Lower lobe of right lung (tissue), 2 donors: ENCODE results near the gene INHA. TPM values are rescaled to one million over a fixed set of nuclear protein-coding genes. Genes with fewer than 3 reads are reported as not detected.

Source experiments
- ATAC-seq, 2 donors: fragments of 200-7000 bp; cut with Tn5 transposase; one replicate each; pipeline ENCODE4 v1.9.1; 2020 to 2022; ENCODE audit warnings: mild to moderate bottlenecking in 2 of 2, moderate library complexity in 2 of 2
- DNase-seq: peaks from one replicate; pipeline ENCODE4 v3.0.0-alpha.2; 2020
- H3K27ac ChIP-seq: fragments of 200-600 bp; one replicate; pipeline ENCODE4 v1.8.0; 2022
- H3K27me3 ChIP-seq: fragments of 200-600 bp; one replicate; pipeline ENCODE4 v1.8.0; 2022; ENCODE audit warnings: low read depth
- H3K36me3 ChIP-seq: fragments of 200-600 bp; one replicate; pipeline ENCODE4 v1.8.0; 2022; ENCODE audit warnings: mild to moderate bottlenecking
- H3K4me1 ChIP-seq: fragments of 200-600 bp; one replicate; pipeline ENCODE4 v1.8.0; 2022
- H3K4me3 ChIP-seq: fragments of 200-600 bp; one replicate; pipeline ENCODE4 v1.8.0; 2022; ENCODE audit warnings: mild to moderate bottlenecking
- H3K9me3 ChIP-seq: fragments of 200-600 bp; one replicate; pipeline ENCODE4 v1.8.0; 2022
- intact Hi-C: fragments of 100-400 bp; cut with DNase I; formaldehyde crosslinking; loops from one replicate; pipeline ENCODE4 v1.11.0; 2022
- total RNA-seq: library from RNA; stranded (reverse); fragmentation: NEBNext Ultra II Directional; extraction: Animal tissue kit (Norgen Biotek cat#: 25700); gene quantifications from one replicate; pipeline ENCODE4 v1.2.1, GENCODE V29; 2021
- TF ChIP-seq, protein P1 (sequence below): fragments of 200-600 bp; IDR thresholded peaks from one replicate; pipeline ENCODE4 v1.8.0; 2022; ENCODE audit warnings: antibody characterized with exemption, mild to moderate bottlenecking
- donor health status: DM: no; HTN: yes; CAD: no; lungs with severe emphysema.

The INHA gene
- total RNA-seq, 1 donor from 2014 or later = not detected

DNA sequence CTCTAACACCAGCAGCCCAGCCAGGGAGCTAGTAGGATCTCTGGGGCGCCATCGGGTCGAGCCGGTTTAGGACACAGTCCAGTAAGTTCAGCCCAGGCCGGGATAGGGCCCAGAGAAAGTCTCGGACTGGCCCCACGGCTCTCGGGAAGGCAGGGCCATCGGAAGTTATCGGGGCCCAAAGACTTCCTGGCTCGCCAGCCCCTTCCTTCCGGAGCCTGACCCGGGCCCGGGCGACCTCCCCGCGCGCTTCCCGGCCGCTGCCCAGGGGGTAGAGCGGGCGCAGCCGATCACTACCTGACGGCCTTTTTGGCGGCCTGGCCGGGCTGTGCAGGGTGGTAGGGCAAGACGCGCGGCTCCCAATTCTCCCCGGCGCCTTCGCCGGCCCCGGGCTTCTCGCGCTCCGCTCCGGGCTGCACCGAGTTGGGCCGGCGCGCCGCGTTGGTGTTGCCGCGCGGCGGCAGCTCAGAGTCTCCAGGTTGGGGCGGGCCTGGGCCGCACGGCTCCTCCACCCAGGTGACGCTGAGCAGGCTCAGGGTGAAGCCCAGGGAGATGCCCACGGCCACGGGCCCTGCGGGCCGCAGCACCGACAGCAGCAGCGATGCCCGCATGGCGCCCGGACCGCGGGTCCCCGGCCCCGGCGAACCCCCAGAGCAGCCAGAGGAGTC lies 29.0 kb upstream of the INHA start:
- Histone ChIP-seq H3K27ac (peak overlapping the region; percentile 88), H3K36me3 (peaks cover 32% of the 10 kb centered on the region), H3K4me1 (peaks cover 30% of the 10 kb centered on the region), H3K27me3 (peaks cover 8% of the 10 kb centered on the region), H3K4me3 (peak overlapping the region; percentile 86), H3K9me3 (no peaks in the 10 kb centered on the region)
- DNase-seq (no peak), ATAC-seq (peak; percentile 51 to 61)
- TF ChIP-seq, protein P1, sequence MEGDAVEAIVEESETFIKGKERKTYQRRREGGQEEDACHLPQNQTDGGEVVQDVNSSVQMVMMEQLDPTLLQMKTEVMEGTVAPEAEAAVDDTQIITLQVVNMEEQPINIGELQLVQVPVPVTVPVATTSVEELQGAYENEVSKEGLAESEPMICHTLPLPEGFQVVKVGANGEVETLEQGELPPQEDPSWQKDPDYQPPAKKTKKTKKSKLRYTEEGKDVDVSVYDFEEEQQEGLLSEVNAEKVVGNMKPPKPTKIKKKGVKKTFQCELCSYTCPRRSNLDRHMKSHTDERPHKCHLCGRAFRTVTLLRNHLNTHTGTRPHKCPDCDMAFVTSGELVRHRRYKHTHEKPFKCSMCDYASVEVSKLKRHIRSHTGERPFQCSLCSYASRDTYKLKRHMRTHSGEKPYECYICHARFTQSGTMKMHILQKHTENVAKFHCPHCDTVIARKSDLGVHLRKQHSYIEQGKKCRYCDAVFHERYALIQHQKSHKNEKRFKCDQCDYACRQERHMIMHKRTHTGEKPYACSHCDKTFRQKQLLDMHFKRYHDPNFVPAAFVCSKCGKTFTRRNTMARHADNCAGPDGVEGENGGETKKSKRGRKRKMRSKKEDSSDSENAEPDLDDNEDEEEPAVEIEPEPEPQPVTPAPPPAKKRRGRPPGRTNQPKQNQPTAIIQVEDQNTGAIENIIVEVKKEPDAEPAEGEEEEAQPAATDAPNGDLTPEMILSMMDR = peak; percentile 5
- intact Hi-C loops = no loop called here

DNA sequence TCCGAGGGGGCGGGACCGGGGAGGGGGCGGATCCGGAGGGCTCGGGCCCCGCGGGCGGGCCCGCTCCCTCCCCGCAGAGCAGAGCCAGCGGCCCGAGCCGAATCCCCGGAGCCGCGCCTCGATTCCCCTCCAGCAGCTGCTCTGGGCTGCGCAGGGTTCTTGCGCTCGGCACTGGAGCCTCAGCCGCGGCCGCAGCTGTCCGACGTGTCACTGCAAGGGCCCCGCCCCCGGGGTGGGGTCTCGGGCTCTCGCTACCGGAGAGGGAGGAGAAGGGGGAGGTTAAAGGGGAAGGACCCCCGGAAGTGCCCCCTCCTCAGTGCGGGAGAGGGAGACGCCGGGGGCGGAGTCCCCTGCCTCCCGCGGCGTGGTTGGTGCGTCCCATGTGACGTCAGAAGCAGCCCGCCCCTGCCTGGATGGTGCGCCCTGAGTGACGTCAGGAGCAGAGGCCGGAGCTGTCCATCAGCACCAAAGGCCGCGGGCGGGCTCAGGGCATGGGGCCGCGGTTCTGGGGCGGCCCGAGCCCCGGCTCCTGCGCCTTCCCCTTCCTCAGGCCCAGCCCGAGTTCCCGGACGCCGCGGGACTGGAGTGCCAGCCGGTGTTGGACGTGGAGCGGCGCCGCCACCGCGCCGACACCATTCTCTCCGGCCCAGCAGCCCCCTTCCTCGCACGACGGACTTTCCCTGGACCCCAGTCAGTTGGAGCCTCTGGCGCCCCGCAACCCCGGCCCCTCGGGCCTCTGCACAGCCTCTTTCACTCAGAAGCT lies 28.3 kb upstream of the INHA start, which contains the start of the genes CHPF and TMEM198:
Gene CHPF (minus strand): TSS at position 214 of the 763 bp plus-strand sequence. CDS start 271 bp downstream, outside the sequence.
Gene TMEM198 (plus strand): TSS at position 433 of the 763 bp plus-strand sequence. CDS start 700 bp downstream, outside the sequence.
- DNase-seq = peak; percentile 98
- intact Hi-C loops = no loop called here
- TF ChIP-seq, protein P1 = no peak

DNA sequence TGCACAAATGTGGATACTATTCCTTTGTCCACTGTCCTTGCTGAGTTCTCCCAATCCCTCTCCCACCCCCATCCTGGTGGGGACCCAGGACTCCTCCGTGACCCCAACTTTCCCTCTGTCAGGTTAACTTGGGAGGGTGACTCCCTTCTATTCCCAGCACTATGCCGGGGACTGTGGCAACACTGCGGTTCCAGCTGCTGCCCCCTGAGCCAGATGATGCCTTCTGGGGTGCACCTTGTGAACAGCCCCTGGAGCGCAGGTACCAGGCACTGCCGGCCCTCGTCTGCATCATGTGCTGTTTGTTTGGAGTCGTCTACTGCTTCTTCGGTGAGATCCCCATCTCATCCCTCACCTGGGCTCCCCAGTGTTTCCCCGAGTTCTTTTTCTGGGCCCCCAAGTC lies 27.5 kb upstream of the INHA start:
- Histone ChIP-seq H3K36me3 (peaks cover 22% of the 10 kb centered on the region), H3K4me3 (peak overlapping the region; percentile 86), H3K4me1 (peaks cover 30% of the 10 kb centered on the region), H3K9me3 (no peaks in the 10 kb centered on the region), H3K27me3 (peaks cover 3% of the 10 kb centered on the region), H3K27ac (no peak overlapping the region)
- intact Hi-C loops = no loop called here
- DNase-seq = no peak
- TF ChIP-seq, protein P1 = no peak
- no peak for ATAC-seq

More for the DNA sequence above, 28.3 kb upstream of the INHA start, which contains the start of the genes CHPF and TMEM198:
- H3K27me3 ChIP-seq = peaks cover 8% of the 10 kb centered on the region
- peak within 1 kb of the TSS; percentile 86 for H3K4me3 ChIP-seq
- ATAC-seq = peak; percentile 93 to 94
- no peaks in the 10 kb centered on the region for H3K9me3 ChIP-seq
- peak within 1 kb of the TSS; percentile 88 for H3K27ac ChIP-seq
- peaks cover 30% of the 10 kb centered on the region for H3K4me1 ChIP-seq
- peaks cover 29% of the 10 kb centered on the region for H3K36me3 ChIP-seq

DNA sequence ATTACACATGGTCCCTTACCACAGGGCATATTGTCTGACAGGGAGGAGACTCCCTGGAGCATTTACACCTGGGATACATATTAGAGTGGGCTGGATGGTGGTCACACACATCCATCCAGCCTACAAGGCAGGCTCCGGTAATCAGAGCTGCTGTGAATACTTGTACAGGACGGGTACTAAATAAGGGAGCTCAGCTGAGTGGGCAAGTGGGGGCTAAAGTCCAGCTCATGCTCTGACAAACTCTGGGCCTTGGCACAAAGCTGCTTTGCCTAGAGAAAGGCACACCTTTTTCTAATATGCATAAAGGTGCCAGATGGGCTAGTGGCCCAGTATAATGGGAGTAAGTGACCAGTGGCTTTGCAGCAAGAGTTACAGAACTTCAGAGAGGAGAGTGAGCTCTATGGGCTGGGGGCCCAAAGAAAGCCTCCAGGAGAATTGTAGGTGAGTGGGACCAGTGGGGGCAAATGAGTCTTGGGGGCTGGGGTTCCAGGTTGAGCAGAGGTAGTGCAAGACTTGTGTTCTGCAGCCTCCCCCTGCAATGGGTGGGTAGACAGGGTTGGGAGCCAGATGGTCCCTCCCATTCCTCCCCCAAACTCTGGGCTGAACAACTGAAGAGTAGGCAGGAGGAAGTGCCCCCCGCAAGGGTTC lies 26.7 kb upstream of the INHA start:
- no peak for ATAC-seq
- TF ChIP-seq, protein P1 = no peak
- no peak overlapping the region for H3K27ac ChIP-seq
- H3K27me3 ChIP-seq = peaks cover 3% of the 10 kb centered on the region
- H3K4me3 ChIP-seq = no peak overlapping the region
- H3K9me3 ChIP-seq = no peaks in the 10 kb centered on the region
- H3K36me3 ChIP-seq = peaks cover 13% of the 10 kb centered on the region
- H3K4me1 ChIP-seq = peaks cover 30% of the 10 kb centered on the region
- no peak for DNase-seq
- intact Hi-C loops = loop anchor here (5.0 kb wide), 1 partner anchor 97 kb away; no protein-coding TSS in a partner anchor

DNA sequence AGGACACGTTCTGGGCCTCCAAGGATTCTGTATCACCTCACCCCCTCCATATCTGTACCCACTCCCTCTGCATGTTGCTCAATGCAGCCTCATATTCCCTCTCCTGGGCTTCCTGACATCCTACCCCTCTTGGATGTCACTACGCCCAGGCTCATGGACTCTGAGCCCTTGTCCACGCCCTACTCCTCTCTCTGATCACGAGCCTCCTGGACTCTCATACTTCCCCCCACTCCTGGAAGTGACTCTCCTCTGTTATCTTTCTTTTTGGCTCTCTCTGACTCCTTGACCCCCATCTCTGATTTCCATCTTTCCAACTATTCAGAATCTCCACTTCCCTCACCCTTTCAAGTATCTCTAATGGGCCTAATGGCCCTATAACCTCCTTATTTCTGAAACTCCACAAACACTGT lies 26.2 kb upstream of the INHA start:
- peaks cover 8% of the 10 kb centered on the region for H3K27me3 ChIP-seq
- ATAC-seq (no peak), DNase-seq (no peak)
- no peak overlapping the region for H3K27ac ChIP-seq
- H3K36me3 ChIP-seq = peaks cover 8% of the 10 kb centered on the region
- no peak overlapping the region for H3K4me3 ChIP-seq
- intact Hi-C loops = loop anchor here (5.0 kb wide), 1 partner anchor 96 kb away; no protein-coding TSS in a partner anchor
- H3K4me1 ChIP-seq = peaks cover 30% of the 10 kb centered on the region
- no peaks in the 10 kb centered on the region for H3K9me3 ChIP-seq
- TF ChIP-seq, protein P1 = no peak
